Ishikawa (cell line): ENCODE measurements around the gene POC1B.

ENCODE experiments used
- CEBPB ChIP-seq: IDR thresholded peaks from 2 replicates; pipeline ENCODE4 v1.6.1; 2012
- CREB1 ChIP-seq: IDR thresholded peaks from 2 replicates; pipeline ENCODE4 v1.6.1; 2012; ENCODE audit warnings: low read depth
- EGR1 ChIP-seq: IDR thresholded peaks from 2 replicates; pipeline ENCODE4 v1.6.1; 2012
- EP300 ChIP-seq: IDR thresholded peaks from 2 replicates; pipeline ENCODE4 v1.6.1; 2012; ENCODE audit warnings: borderline replicate concordance
- FOXM1 ChIP-seq: IDR thresholded peaks from 2 replicates; pipeline ENCODE4 v1.6.1; 2012; ENCODE audit warnings: low read depth, borderline replicate concordance
- NFIC ChIP-seq: IDR thresholded peaks from 2 replicates; pipeline ENCODE4 v1.6.1; 2012
- RAD21 ChIP-seq: IDR thresholded peaks from 2 replicates; pipeline ENCODE4 v1.6.1; 2012; ENCODE audit warnings: low read depth
- TAF1 ChIP-seq: IDR thresholded peaks from 2 replicates; pipeline ENCODE4 v1.6.1; 2012; ENCODE audit warnings: low read depth, mild to moderate bottlenecking
- TCF12 ChIP-seq: IDR thresholded peaks from 2 replicates; pipeline ENCODE4 v1.6.1; 2012; ENCODE audit warnings: low read depth
- TEAD4 ChIP-seq: IDR thresholded peaks from 2 replicates; pipeline ENCODE4 v1.6.1; 2012
- YY1 ChIP-seq: IDR thresholded peaks from 2 replicates; pipeline ENCODE4 v1.6.1; 2012; ENCODE audit warnings: low read depth
- ZBTB7A ChIP-seq: IDR thresholded peaks from 2 replicates; pipeline ENCODE4 v1.6.1; 2012; ENCODE audit warnings: low read depth
- TF ChIP-seq, protein P1 (sequence below): IDR thresholded peaks from 2 replicates; pipeline ENCODE4 v1.6.1; 2012
- TF ChIP-seq, protein P2 (sequence below): IDR thresholded peaks from 2 replicates; pipeline ENCODE4 v1.6.1; 2012
- TF ChIP-seq, protein P3 (sequence below): IDR thresholded peaks from 2 replicates; pipeline ENCODE4 v1.6.1; 2012; ENCODE audit warnings: low read depth, mild to moderate bottlenecking

Gene POC1B

DNA sequence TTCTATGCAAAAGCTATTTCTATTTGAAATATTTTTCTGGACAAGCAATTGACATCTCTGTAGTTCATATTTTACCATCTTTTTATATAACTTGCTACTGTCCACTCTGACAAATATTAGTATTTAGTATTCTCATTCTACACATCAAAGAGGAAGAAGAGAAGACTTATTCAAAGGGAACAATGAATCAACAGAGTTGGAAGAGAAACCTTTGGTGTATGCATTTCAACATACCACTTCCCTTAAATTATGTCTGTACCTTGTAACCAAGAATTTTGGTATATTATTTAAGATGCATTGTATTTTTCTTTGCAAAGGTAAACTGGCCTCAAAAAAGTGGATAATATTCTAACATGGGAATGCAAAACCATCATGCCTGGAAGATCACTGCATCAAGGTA is 101.5 kb downstream of the POC1B start:
- TF ChIP-seq TAF1 (no peak), CEBPB (no peak), RAD21 (no peak), TCF12 (no peak), EP300 (no peak), FOXM1 (no peak), YY1 (no peak), EGR1 (no peak), ZBTB7A (no peak), NFIC (no peak), TEAD4 (no peak), CREB1 (no peak)
- TF ChIP-seq, protein P1, sequence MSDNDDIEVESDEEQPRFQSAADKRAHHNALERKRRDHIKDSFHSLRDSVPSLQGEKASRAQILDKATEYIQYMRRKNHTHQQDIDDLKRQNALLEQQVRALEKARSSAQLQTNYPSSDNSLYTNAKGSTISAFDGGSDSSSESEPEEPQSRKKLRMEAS = no peak
- TF ChIP-seq, protein P2, sequence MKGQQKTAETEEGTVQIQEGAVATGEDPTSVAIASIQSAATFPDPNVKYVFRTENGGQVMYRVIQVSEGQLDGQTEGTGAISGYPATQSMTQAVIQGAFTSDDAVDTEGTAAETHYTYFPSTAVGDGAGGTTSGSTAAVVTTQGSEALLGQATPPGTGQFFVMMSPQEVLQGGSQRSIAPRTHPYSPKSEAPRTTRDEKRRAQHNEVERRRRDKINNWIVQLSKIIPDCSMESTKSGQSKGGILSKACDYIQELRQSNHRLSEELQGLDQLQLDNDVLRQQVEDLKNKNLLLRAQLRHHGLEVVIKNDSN = no peak
- TF ChIP-seq, protein P3, sequence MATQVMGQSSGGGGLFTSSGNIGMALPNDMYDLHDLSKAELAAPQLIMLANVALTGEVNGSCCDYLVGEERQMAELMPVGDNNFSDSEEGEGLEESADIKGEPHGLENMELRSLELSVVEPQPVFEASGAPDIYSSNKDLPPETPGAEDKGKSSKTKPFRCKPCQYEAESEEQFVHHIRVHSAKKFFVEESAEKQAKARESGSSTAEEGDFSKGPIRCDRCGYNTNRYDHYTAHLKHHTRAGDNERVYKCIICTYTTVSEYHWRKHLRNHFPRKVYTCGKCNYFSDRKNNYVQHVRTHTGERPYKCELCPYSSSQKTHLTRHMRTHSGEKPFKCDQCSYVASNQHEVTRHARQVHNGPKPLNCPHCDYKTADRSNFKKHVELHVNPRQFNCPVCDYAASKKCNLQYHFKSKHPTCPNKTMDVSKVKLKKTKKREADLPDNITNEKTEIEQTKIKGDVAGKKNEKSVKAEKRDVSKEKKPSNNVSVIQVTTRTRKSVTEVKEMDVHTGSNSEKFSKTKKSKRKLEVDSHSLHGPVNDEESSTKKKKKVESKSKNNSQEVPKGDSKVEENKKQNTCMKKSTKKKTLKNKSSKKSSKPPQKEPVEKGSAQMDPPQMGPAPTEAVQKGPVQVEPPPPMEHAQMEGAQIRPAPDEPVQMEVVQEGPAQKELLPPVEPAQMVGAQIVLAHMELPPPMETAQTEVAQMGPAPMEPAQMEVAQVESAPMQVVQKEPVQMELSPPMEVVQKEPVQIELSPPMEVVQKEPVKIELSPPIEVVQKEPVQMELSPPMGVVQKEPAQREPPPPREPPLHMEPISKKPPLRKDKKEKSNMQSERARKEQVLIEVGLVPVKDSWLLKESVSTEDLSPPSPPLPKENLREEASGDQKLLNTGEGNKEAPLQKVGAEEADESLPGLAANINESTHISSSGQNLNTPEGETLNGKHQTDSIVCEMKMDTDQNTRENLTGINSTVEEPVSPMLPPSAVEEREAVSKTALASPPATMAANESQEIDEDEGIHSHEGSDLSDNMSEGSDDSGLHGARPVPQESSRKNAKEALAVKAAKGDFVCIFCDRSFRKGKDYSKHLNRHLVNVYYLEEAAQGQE = no peak

DNA sequence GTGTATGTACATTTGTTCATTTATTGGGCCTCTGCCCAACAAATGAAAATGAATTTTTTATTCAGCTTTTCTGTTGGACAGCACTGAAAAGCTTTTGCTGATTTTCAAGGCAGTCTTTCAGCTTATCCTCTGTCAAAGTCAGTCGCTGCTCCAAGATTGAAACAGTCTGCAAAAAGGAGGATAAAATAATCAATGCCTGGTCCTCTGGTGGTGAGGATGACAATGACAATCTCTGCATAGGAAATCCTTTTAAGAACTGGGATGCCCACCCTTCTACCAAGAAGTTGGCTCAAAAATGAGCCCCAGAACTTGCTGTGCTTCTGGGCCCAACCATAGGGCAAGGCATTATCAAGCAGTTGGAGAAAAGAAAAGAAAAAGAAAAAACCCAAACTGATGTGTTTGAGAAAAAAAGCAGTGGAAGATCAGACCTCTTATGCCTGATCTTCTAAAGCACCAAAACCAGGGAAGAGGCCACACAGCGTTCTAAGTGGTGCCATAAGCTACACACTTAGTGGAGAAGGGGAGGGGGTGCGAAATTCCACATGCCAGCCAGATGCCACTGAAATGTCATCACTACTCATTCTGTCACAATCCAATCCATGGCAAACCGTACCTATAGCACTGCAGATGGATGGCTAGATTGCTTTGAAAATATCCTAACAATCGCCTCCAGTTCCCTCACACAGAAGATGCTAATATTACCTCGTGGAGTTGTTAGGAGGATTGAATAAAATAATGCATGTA is 104.6 kb downstream of the POC1B start:
- TF ChIP-seq YY1 = no peak
- TF ChIP-seq, protein P2 = no peak
- TF ChIP-seq, protein P1 = no peak
- TF ChIP-seq EGR1 = no peak
- TF ChIP-seq TAF1 = no peak
- TF ChIP-seq RAD21 = no peak
- TF ChIP-seq CREB1 = no peak
- TF ChIP-seq TCF12 = no peak
- TF ChIP-seq CEBPB = no peak
- TF ChIP-seq TEAD4 = no peak
- TF ChIP-seq, protein P3 = no peak
- no peak for TF ChIP-seq FOXM1
- no peak for TF ChIP-seq ZBTB7A

DNA sequence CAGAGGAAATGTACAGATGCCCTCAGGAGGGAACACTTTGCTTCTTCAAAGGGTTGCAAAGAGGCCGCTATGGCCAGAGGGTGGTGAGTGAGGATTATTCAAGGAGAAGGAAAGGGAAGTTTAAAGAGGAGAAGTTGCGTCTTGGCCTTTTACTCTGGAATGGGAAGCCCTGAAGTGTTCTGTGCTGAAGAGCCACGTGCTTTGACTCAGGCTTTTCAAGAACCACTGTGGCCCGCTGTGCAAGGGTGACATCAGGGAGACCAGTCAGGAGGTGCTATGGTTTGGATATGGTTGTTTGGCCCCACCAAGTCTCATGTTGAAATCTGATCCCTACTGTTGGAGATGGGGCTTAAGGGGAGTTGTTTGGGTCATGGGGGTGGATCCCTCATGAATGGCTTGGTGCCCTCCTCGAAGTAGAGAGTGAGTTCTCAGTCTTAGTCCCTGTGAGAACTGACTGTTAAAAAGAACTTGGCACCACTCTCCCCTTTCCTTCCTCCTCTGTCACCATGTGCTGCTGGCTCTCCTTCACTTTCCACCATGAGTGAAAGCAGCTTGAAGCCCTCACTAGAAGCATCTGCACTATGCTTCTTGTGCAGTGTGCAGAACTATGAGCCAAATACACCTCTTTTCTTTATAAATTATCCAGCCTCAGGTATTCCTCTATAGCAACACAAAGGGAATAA is 107.5 kb downstream of the POC1B start:
- TF ChIP-seq EP300 = no peak
- TF ChIP-seq ZBTB7A = no peak
- TF ChIP-seq, protein P1 = 0 out of 2 replicates have a peak, but pooled peaks have one; percentile 40

DNA sequence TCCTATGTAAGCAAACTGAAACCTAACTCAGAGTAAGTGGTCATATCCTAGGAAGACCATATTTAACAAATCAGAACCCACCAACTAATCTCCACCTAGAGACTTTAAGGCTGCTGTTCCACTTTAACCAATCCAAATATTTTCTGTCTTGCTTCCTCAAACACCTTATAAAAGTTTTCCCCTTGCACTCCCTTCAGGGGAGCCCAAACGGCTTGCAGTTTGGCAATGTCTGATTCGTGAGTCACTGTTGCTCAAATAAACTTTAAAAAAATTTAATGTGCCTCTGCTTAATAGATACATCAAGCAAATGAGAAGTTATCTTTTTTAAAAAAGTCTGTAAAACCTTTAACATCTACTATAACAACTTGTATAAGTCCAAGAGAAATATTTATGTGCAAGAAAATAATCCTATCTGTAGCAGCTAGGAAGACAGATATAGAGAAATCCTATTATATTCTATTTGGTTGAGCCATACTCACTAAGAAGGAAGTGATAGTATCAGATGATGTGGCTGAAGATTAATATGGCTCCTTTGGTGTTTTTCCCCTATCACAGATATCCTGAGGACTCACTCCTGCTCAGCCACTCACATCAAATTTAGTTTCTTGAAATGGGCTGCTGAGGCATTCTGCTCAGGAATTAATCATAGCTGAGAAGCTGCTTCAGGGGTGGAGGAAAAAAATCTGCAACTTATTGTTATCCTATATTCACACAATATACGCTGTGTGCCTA is 108.4 kb downstream of the POC1B start:
- TF ChIP-seq TEAD4 = no peak
- no peak for TF ChIP-seq EP300
- TF ChIP-seq YY1 = no peak
- TF ChIP-seq RAD21 = no peak

DNA sequence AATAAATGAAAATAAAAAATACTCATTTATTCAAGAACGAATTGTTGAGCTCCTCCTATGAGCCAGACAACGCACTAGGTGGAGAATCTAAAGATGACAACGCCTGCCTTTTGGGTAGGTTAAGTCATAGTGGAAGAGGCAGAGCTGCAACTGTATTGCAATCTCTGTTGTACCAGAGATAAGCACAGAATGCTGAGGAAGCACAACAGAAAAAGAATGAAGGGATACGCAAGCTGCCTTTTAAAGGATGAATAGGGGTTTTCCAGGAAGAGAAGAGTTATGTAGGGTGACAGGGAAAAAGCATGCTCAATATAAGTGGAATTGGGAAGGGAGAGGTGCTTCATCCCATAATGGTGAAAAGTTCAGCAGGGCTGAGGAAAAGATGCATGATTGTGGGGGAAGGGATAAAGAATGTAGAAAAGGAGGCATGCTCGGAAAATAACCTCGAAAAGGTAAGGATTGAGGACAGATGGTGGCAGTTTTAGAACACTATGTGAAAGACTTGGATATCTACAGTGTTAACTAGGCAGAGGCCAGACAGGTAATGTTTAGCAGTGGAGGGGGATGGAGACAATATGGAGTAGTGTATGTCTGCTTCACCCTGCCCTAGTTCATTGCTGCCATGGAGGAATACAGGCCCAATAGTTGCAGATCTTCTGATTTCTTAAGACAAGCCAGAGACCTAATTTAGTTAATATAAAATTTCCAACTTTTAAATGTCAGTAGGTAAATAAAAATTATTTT is 109.6 kb downstream of the POC1B start:
- TF ChIP-seq ZBTB7A = no peak
- TF ChIP-seq, protein P2 = no peak
- TF ChIP-seq TEAD4 = no peak
- no peak for TF ChIP-seq FOXM1
- TF ChIP-seq, protein P3 = no peak
- TF ChIP-seq TAF1 = no peak
- TF ChIP-seq EP300 = no peak
- TF ChIP-seq YY1 = no peak
- no peak for TF ChIP-seq RAD21
- TF ChIP-seq CEBPB = no peak
- TF ChIP-seq, protein P1 = no peak
- TF ChIP-seq EGR1 = no peak
- no peak for TF ChIP-seq NFIC
- no peak for TF ChIP-seq CREB1
- TF ChIP-seq TCF12 = no peak
